Hepatocyte (in vitro differentiated cells): ENCODE results near the gene SLC12A4.

Experiments
- EZH2phosphoT487 ChIP-seq: fragments of 200-600 bp; sonication (generic); IDR thresholded peaks from one replicate; pipeline ENCODE4 v1.6.1; 2018; ENCODE audit warnings: antibody characterized with exemption, mild to moderate bottlenecking, low read depth, moderate library complexity; ENCODE audit not compliant: unreplicated experiment, severe bottlenecking
- TF ChIP-seq, protein P1 (sequence below): fragments of 200-600 bp; sonication (generic); IDR thresholded peaks from 2 replicates; pipeline ENCODE4 v1.5.1; 2016; ENCODE audit warnings: antibody characterized with exemption, mild to moderate bottlenecking; ENCODE audit not compliant: poor library complexity

DNA sequence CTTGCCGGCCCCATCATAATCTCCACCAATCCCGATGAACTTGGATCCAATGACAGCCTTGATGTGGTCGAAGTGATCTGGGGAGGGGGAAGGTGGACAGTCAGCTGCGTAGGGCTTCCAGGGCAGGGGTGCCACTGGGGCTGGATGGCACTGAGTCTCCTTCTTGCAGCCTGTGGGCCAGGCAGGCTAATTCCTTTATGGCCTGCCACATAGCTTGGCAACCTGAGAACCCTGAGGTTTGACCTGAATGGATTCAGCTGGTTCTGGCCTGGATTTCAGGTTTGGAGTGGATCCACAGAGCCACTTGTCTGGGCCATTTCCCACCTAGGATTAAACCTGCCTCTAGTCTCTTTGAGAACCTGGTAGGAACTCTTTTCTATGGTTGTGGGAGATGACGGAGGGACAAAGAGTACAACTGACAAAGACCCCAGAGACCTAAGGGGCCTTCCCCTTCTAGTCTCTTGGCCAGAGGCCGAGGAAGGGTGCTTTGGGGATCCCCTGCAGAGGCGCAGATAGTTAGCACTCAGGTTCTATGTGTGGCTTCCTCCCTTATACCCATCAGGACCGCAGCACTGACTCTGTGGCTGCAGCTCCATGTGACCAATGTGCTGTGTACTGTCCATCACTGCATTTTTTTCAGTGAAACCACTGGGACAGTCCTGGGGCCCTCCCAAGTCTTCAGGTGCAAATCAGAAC lies 21.0 kb upstream of the SLC12A4 start:
- TF ChIP-seq, protein P1, sequence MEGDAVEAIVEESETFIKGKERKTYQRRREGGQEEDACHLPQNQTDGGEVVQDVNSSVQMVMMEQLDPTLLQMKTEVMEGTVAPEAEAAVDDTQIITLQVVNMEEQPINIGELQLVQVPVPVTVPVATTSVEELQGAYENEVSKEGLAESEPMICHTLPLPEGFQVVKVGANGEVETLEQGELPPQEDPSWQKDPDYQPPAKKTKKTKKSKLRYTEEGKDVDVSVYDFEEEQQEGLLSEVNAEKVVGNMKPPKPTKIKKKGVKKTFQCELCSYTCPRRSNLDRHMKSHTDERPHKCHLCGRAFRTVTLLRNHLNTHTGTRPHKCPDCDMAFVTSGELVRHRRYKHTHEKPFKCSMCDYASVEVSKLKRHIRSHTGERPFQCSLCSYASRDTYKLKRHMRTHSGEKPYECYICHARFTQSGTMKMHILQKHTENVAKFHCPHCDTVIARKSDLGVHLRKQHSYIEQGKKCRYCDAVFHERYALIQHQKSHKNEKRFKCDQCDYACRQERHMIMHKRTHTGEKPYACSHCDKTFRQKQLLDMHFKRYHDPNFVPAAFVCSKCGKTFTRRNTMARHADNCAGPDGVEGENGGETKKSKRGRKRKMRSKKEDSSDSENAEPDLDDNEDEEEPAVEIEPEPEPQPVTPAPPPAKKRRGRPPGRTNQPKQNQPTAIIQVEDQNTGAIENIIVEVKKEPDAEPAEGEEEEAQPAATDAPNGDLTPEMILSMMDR: no peak
- TF ChIP-seq EZH2phosphoT487: no peak
